Endothelial cell of umbilical vein (primary cell): ENCODE results near the gene SLC27A2.

Experiments
- CTCF ChIP-seq, 2 donors: IDR thresholded peaks; 1 replicate in 1 of 2; 2 replicates in 1 of 2; pipeline ENCODE4 v1.5.1; 2011; ENCODE audit warnings: low read length in 2 of 2, mild to moderate bottlenecking in 2 of 2, moderate library complexity in 2 of 2, control low read depth in 1 of 2, inconsistent platforms in 1 of 2, low read depth in 1 of 2; ENCODE audit not compliant: insufficient read depth in 1 of 2; ENCODE audit errors: extremely low read depth in 1 of 2
- EZH2 ChIP-seq: IDR thresholded peaks from 2 replicates; pipeline ENCODE4 v1.6.1; 2012; ENCODE audit warnings: borderline replicate concordance, low read depth, mild to moderate bottlenecking, moderate library complexity, low read length, inconsistent platforms; ENCODE audit not compliant: severe bottlenecking
- FOS ChIP-seq: IDR thresholded peaks from 2 replicates; pipeline ENCODE4 v1.6.1; 2011; ENCODE audit warnings: mild to moderate bottlenecking, low read length, moderate library complexity, borderline replicate concordance; ENCODE audit not compliant: insufficient read depth
- JUN ChIP-seq: IDR thresholded peaks from 2 replicates; pipeline ENCODE4 v1.6.1; 2011; ENCODE audit warnings: borderline replicate concordance, low read depth; ENCODE audit not compliant: insufficient read length, insufficient read depth
- MAX ChIP-seq: IDR thresholded peaks from 2 replicates; pipeline ENCODE4 v1.6.1; 2011; ENCODE audit not compliant: insufficient read depth, insufficient read length
- MYC ChIP-seq: IDR thresholded peaks from one replicate; pipeline ENCODE4 v1.6.1; 2011; ENCODE audit warnings: mild to moderate bottlenecking, low read depth, low read length
- POLR2A ChIP-seq: IDR thresholded peaks from 2 replicates; pipeline ENCODE4 v1.6.1; 2012; ENCODE audit warnings: low read depth, mild to moderate bottlenecking, control low read depth, low read length
- POLR2AphosphoS5 ChIP-seq: IDR thresholded peaks from 2 replicates; pipeline ENCODE4 v1.6.1; 2012; ENCODE audit warnings: low read depth, mild to moderate bottlenecking, control low read depth, low read length, moderate library complexity; ENCODE audit not compliant: insufficient read depth

GRCh38 chr15:50202003-50202402 is 20.0 kb downstream of the SLC27A2 start:
- no peak for TF ChIP-seq POLR2AphosphoS5
- no peak for TF ChIP-seq POLR2A
- no peak for TF ChIP-seq CTCF (IDR thresholded peaks at IDR 0.05; ENCODE audit: extremely low read depth in 1 of 2, insufficient read depth in 1 of 2, low read depth in 1 of 2, low read length in 2 of 2)
- no peak for TF ChIP-seq FOS
- no peak for TF ChIP-seq MYC
- no peak for TF ChIP-seq EZH2
- TF ChIP-seq MAX, result no peak
- no peak for TF ChIP-seq JUN
